ENCODE data around the gene HSD3B7.

The HSD3B7 gene

GRCh38 chr16:30948667-30949649 lies 36.0 kb upstream of the HSD3B7 start, which contains the start of gene ORAI3:
ORAI3 (plus strand) TSS chr16:30949068; CDS start chr16:30949290, 222 bp downstream.
- FAIRE-seq (peak; percentile 81), DNase-seq (ENCODE audit: insufficient read length) (peak; percentile 83)
- peak; percentile 30; the same call in 1 of the 2 replicates for TF ChIP-seq POLR2AphosphoS5 (IDR thresholded peaks at IDR 0.05; ENCODE audit: low read depth, low read length)
- peak; percentile 60; the same call in 1 of the 2 replicates for TF ChIP-seq TAF1 (IDR thresholded peaks at IDR 0.05; ENCODE audit: borderline replicate concordance, low read depth, low read length)
- peak; percentile 65; the same call in 1 of the 2 replicates for TF ChIP-seq POLR2A (IDR thresholded peaks at IDR 0.05; ENCODE audit: low read depth, low read length)

GRCh38 chr16:30949650-30950515 lies 35.1 kb upstream of the HSD3B7 start:
- DNase-seq (ENCODE audit: insufficient read length) = no peak
- peak; percentile 58; the same call in 1 of the 2 replicates for TF ChIP-seq POLR2AphosphoS5 (IDR thresholded peaks at IDR 0.05; ENCODE audit: low read depth, low read length)
- peak; percentile 73; the same call in 1 of the 2 replicates for TF ChIP-seq POLR2A (IDR thresholded peaks at IDR 0.05; ENCODE audit: low read depth, low read length)
- TF ChIP-seq TAF1 (IDR thresholded peaks at IDR 0.05; ENCODE audit: borderline replicate concordance, low read depth, low read length) = peak; percentile 14; the same call in 1 of the 2 replicates
- peak; percentile 84 for FAIRE-seq

GRCh38 chr16:30950516-30951065 lies 34.4 kb upstream of the HSD3B7 start:
- TF ChIP-seq POLR2AphosphoS5 (IDR thresholded peaks at IDR 0.05; ENCODE audit: low read depth, low read length) (no peak), TAF1 (IDR thresholded peaks at IDR 0.05; ENCODE audit: borderline replicate concordance, low read depth, low read length) (no peak), POLR2A (IDR thresholded peaks at IDR 0.05; ENCODE audit: low read depth, low read length) (no peak)
- DNase-seq (ENCODE audit: insufficient read length) (no peak), FAIRE-seq (no peak)

GRCh38 chr16:30951193-30951592 lies 33.8 kb upstream of the HSD3B7 start:
- no peak for FAIRE-seq
- TF ChIP-seq POLR2A (IDR thresholded peaks at IDR 0.05; ENCODE audit: low read depth, low read length) = no peak
- no peak for DNase-seq (ENCODE audit: insufficient read length)

GRCh38 chr16:30951750-30952149 lies 33.3 kb upstream of the HSD3B7 start:
- DNase-seq (ENCODE audit: insufficient read length) (no peak), FAIRE-seq (no peak)
- TF ChIP-seq POLR2A (IDR thresholded peaks at IDR 0.05; ENCODE audit: low read depth, low read length) (no peak), TAF1 (IDR thresholded peaks at IDR 0.05; ENCODE audit: borderline replicate concordance, low read depth, low read length) (no peak), POLR2AphosphoS5 (IDR thresholded peaks at IDR 0.05; ENCODE audit: low read depth, low read length) (no peak)

GRCh38 chr16:30953111-30953510 lies 31.9 kb upstream of the HSD3B7 start:
- no peak for FAIRE-seq
- TF ChIP-seq POLR2AphosphoS5 (IDR thresholded peaks at IDR 0.05; ENCODE audit: low read depth, low read length) (no peak), POLR2A (IDR thresholded peaks at IDR 0.05; ENCODE audit: low read depth, low read length) (no peak), TAF1 (IDR thresholded peaks at IDR 0.05; ENCODE audit: borderline replicate concordance, low read depth, low read length) (no peak)

GRCh38 chr16:30953511-30954124 lies 31.4 kb upstream of the HSD3B7 start:
- no peak for TF ChIP-seq POLR2AphosphoS5 (IDR thresholded peaks at IDR 0.05; ENCODE audit: low read depth, low read length)
- TF ChIP-seq POLR2A (IDR thresholded peaks at IDR 0.05; ENCODE audit: low read depth, low read length) = no peak
- no peak for TF ChIP-seq TAF1 (IDR thresholded peaks at IDR 0.05; ENCODE audit: borderline replicate concordance, low read depth, low read length)
- DNase-seq (ENCODE audit: insufficient read length) (no peak), FAIRE-seq (no peak)

More at GRCh38 chr16:30953111-30953510, 31.9 kb upstream of the HSD3B7 start:
- no peak for DNase-seq (ENCODE audit: insufficient read length)

GRCh38 chr16:30954993-30955392 lies 30.0 kb upstream of the HSD3B7 start:
- no peak for FAIRE-seq
- no peak for DNase-seq (ENCODE audit: insufficient read length)
- TF ChIP-seq POLR2AphosphoS5 (IDR thresholded peaks at IDR 0.05; ENCODE audit: low read depth, low read length) (no peak), TAF1 (IDR thresholded peaks at IDR 0.05; ENCODE audit: borderline replicate concordance, low read depth, low read length) (no peak), POLR2A (IDR thresholded peaks at IDR 0.05; ENCODE audit: low read depth, low read length) (no peak)

GRCh38 chr16:30956601-30957455 lies 28.2 kb upstream of the HSD3B7 start:
- DNase-seq (ENCODE audit: insufficient read length) (peak; percentile 80), FAIRE-seq (peak; percentile 90)

More at GRCh38 chr16:30956601-30957455, 28.2 kb upstream of the HSD3B7 start:
- no peak for TF ChIP-seq TAF1 (IDR thresholded peaks at IDR 0.05; ENCODE audit: borderline replicate concordance, low read depth, low read length)
- no peak for TF ChIP-seq POLR2AphosphoS5 (IDR thresholded peaks at IDR 0.05; ENCODE audit: low read depth, low read length)
- TF ChIP-seq POLR2A (IDR thresholded peaks at IDR 0.05; ENCODE audit: low read depth, low read length) = no peak
